Measurements from ENCODE around the gene SPATA24.

DNA sequence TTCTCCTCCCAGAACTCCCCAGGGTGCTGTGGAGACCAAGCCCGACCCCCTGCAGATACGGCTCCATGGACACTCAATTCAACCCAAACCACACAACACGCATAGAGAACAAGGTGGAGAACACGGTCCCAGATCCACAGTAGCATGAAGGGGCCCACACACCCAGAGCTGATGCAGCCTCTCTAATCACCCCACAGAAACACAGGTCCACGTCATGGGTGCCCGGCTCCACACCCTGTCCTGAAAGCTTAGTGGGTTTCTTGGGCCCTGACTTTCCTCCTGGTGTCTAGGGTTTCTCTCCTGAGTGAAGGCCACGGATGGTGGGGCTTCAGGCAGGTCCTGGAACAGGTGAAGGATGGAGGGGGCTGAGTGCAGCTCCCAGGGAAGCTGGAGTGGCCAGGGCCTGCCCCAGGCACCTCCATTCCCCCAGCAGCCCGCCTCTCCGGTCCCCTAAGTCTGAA lies 19.3 kb downstream of the SPATA24 start:
- TF ChIP-seq, protein P1, sequence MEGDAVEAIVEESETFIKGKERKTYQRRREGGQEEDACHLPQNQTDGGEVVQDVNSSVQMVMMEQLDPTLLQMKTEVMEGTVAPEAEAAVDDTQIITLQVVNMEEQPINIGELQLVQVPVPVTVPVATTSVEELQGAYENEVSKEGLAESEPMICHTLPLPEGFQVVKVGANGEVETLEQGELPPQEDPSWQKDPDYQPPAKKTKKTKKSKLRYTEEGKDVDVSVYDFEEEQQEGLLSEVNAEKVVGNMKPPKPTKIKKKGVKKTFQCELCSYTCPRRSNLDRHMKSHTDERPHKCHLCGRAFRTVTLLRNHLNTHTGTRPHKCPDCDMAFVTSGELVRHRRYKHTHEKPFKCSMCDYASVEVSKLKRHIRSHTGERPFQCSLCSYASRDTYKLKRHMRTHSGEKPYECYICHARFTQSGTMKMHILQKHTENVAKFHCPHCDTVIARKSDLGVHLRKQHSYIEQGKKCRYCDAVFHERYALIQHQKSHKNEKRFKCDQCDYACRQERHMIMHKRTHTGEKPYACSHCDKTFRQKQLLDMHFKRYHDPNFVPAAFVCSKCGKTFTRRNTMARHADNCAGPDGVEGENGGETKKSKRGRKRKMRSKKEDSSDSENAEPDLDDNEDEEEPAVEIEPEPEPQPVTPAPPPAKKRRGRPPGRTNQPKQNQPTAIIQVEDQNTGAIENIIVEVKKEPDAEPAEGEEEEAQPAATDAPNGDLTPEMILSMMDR (conservative IDR thresholded peaks at IDR 0.05), result no peak
- no peak for TF ChIP-seq EZH2 (IDR thresholded peaks at IDR 0.05; ENCODE audit: low read depth)
